IPS-18c (cell line): ENCODE measurements around the gene RB1.

Experiments used
- H3K4me3 ChIP-seq: 2 replicates; pipeline ENCODE4 v1.7.0; 2013; ENCODE audit warnings: low read depth, mild to moderate bottlenecking, low read length, moderate library complexity; ENCODE audit not compliant: insufficient read depth
- H3K9me3 ChIP-seq: one replicate; pipeline ENCODE4 v1.6.1; 2013; ENCODE audit warnings: mild to moderate bottlenecking, low read length, moderate library complexity; ENCODE audit not compliant: control insufficient read depth, insufficient read depth

RB1 gene

GRCh38 chr13:48292650-48293049, 10.9 kb upstream of the RB1 start:
- no peak overlapping the region for H3K4me3 ChIP-seq
- H3K9me3 ChIP-seq: no peaks in the 10 kb centered on the region

- Histone ChIP-seq H3K9me3 (no peaks in the 10 kb centered on the region), H3K4me3 (no peak overlapping the region)
Observed at GRCh38 chr13:48294653-48295052, 8.9 kb upstream of the RB1 start.

- Histone ChIP-seq H3K4me3 (no peak overlapping the region), H3K9me3 (no peaks in the 10 kb centered on the region)
Observed at GRCh38 chr13:48295271-48295670, 8.3 kb upstream of the RB1 start.

DNA sequence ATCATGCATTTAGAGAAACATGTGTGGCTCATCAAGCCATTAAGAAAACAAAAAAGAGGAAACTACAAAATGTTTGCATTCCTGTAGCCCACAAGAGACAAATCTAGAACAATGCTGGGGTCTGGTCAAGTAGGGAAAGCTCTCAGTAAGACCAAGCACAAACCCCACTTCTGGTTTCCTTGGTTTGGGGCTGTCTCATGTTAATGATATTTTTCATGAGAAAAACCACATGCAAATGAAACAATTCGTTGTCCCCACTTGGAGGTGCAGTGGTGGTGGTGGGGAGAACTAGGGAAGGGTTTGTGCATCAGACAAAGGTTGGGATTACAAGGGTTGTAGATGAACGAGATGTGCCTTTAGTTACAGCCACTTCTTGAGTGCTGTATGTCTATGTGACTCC, 7.0 kb upstream of the RB1 start:
- H3K9me3 ChIP-seq: no peaks in the 10 kb centered on the region

GRCh38 chr13:48297131-48297786, 6.3 kb upstream of the RB1 start:
- Histone ChIP-seq H3K4me3 (no peak overlapping the region), H3K9me3 (no peaks in the 10 kb centered on the region)

More for the DNA sequence above, 7.0 kb upstream of the RB1 start:
- H3K4me3 ChIP-seq: no peak overlapping the region

DNA sequence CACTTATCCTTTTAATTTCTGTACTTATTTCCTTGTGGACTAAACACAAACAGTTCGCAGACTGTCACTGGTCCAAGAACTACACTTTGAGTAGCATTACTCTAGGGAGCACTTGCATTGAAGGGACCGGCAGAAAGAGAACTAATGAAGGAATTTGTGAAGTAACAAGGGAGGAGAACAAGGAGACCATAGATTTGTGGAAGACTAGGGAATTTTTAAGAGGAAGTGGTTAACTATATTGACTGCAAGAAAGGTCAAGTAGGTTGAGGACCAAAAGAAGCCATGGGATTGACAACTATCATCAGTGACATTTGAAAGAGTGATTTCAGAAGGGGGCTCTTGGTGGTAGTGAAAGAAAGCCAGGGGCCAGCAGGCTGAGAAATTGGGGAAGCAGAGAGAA, 4.0 kb upstream of the RB1 start:
- Histone ChIP-seq H3K9me3 (no peaks in the 10 kb centered on the region), H3K4me3 (no peak overlapping the region)

GRCh38 chr13:48302871-48303358, 636 bp upstream of the RB1 start:
- Histone ChIP-seq H3K4me3 (peak overlapping the region; percentile 90), H3K9me3 (no peaks in the 10 kb centered on the region)

- H3K9me3 ChIP-seq: no peaks in the 10 kb centered on the region
- peak overlapping the region; percentile 90 for H3K4me3 ChIP-seq
Observed at GRCh38 chr13:48304143-48304876, 759 bp downstream of the RB1 start.

- H3K9me3 ChIP-seq: no peaks in the 10 kb centered on the region
Observed at GRCh38 chr13:48311223-48311622, 7.7 kb downstream of the RB1 start.

GRCh38 chr13:48315969-48316650, 12.6 kb downstream of the RB1 start:
- H3K9me3 ChIP-seq: no peaks in the 10 kb centered on the region
- no peak overlapping the region for H3K4me3 ChIP-seq

More at GRCh38 chr13:48311223-48311622, 7.7 kb downstream of the RB1 start:
- H3K4me3 ChIP-seq: no peak overlapping the region

GRCh38 chr13:48316826-48317510, 13.4 kb downstream of the RB1 start:
- H3K9me3 ChIP-seq: no peaks in the 10 kb centered on the region

GRCh38 chr13:48317511-48318376, 14.2 kb downstream of the RB1 start:
- Histone ChIP-seq H3K9me3 (no peaks in the 10 kb centered on the region), H3K4me3 (no peak overlapping the region)

More at GRCh38 chr13:48316826-48317510, 13.4 kb downstream of the RB1 start:
- H3K4me3 ChIP-seq: no peak overlapping the region

- H3K4me3 ChIP-seq: no peak overlapping the region
- no peaks in the 10 kb centered on the region for H3K9me3 ChIP-seq
Observed at GRCh38 chr13:48318377-48318811, 14.8 kb downstream of the RB1 start.

DNA sequence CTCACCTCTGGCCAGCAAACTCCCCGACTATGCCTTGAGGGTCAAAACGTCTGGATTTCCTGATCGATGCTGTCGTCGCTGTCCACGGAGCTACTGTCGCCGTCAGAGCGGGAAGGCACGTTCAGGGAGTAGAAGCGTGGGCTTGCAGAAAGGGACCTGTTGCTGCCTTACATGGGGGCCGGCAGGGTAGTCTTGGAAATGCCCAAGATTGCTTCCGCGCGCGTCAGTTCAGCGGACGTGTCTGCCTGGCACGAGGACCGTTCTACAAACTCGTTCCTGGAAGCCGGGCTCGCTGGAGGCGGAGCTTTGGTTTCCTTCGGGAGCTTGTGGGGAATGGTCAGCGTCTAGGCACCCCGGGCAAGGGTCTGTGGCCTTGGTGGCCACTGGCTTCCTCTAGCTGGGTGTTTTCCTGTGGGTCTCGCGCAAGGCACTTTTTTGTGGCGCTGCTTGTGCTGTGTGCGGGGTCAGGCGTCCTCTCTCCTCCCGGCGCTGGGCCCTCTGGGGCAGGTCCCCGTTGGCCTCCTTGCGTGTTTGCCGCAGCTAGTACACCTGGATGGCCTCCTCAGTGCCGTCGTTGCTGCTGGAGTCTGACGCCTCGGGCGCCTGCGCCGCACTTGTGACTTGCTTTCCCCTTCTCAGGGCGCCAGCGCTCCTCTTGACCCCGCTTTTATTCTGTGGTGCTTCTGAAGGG, 15.4 kb downstream of the RB1 start:
- no peaks in the 10 kb centered on the region for H3K9me3 ChIP-seq
- no peak overlapping the region for H3K4me3 ChIP-seq

DNA sequence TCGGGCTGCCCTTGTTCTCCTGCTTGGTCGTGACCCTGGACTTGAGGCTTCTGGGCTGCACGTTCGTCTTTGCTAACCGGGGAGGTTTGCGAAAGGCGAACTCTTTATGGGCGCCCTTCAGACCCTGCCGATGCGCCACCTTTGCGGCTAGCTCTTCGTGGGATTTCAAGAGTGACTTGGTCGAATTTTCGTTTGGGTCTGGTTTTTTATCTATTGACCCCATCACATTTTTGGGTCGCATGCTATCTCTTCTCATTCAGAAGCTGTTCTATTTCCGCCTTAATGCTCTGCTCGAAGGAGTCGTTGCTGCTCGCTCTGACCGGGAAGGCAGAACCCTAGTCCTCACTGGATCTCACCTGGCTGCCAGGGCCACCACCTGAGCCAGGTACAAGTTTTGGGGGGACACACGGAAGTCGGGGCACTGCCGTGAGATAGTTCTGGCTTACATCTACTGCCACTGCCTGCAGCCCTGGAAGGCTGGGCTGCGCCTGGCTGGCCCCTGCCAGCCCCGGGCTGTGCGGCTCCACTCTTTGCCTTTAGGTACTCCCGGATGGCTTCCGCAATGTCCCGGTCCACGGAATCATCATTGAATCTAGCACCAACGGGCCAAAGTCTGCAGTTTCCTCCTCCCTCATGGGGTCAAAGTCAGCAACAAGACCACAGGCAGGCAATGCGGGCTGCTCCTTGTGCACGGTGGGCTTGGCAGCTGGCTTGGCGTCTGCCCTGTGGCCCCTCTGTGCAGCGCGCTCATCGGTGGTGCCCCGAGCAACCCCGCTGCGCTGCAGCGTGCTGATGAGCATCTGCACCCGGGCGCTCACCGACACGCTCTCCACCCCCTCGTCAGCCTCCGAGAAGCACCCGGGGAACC, 16.2 kb downstream of the RB1 start:
- Histone ChIP-seq H3K9me3 (no peaks in the 10 kb centered on the region), H3K4me3 (no peak overlapping the region)
